ENCODE results near the gene GLTP. TPM values are rescaled to one million over a fixed set of nuclear protein-coding genes. Genes with fewer than 3 reads are reported as not detected.

Gene GLTP
- total and polyA plus RNA-seq, 12 donors, result 24.5 to 73.7 (median 37.5) TPM

DNA sequence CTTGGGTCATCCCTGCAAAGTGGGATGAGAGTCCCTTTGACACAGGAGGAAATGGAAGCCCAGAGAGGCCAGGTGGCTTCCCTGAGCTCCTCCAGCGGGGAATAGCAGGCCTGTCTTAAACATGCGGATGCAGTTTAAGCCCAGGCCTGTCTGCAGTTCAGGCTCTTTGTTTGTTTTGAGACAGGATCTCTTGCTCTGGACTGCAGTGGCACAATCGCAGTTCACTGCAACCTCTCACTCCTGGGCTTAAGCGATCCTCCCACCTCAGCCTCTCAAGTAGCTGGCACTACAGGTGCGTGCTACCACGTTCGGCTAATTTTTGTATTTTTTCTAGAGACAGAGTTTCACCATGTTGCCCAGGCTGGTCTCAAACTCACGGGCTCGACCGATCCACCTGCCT lies 50.7 kb downstream of the GLTP start:
- H3K9me3 ChIP-seq (replicated peaks in 1 of 3), result no peaks in the 10 kb centered on the region
- intact Hi-C loops (cut with DNase I), result no loop called here
- WGBS, 4 donors, result 80 to 95% (median 84%) methylated on average over 8 to 10 of the region's 10 CpGs
- no peaks in the 10 kb centered on the region for H3K27me3 ChIP-seq
- no peaks in the 10 kb centered on the region for H3K4me1 ChIP-seq (replicated peaks in 1 of 2)
- no peak overlapping the region for H3K27ac ChIP-seq
- TF ChIP-seq POLR2A (IDR thresholded peaks at IDR 0.05) (no peak), CTCF (IDR thresholded peaks at IDR 0.05) (no peak)
- H3K36me3 ChIP-seq (replicated peaks in 1 of 2), result no peaks in the 10 kb centered on the region
- DNase-seq, result no peak
- no peak overlapping the region for H3K4me3 ChIP-seq

DNA sequence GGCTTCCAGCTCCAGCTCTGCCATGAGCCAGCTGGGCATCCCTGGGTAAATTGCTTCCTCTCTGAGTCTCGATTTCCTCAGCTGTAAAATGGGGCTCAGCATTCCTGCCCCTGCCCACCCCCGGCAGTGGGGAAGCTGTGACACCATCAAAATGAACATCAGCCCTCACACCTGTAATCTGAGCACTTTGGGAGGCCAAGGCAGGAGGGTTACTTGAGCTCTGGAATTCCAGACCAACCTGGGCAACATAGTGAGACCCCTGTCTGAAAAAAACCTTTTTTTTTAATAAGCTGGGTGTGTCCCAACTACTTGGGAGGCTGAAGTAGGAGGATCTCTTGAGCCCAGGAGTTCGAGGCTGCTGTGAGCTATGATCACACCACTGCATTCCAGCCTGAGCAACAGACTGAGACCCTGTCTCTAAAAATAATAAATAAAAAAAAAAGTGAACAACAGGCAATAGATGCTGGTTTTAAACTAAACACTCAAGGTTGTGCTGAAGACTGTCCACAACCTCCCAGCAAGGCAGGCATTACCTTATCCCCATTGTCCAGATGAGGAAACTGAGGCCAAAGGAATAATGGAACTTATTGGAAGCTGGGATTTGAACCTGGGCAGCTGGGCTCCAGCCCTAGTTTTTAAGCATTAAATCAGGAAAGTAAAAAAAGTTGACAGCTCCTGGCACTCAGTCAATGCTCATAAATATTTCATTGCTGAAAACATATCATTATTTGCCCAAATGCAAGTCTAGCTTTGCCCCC lies 51.4 kb downstream of the GLTP start:
- 55 to 92% (median 64%) methylated on average over 2 to 3 of the region's 3 CpGs for WGBS, 4 donors
- Histone ChIP-seq H3K4me3 (no peak overlapping the region), H3K27ac (peak overlapping the region in 3 of 5 donors; percentile 10 to 83 (median 65)), H3K4me1 (replicated peaks in 1 of 2) (no peaks in the 10 kb centered on the region), H3K9me3 (replicated peaks in 1 of 3) (no peaks in the 10 kb centered on the region), H3K27me3 (no peaks in the 10 kb centered on the region), H3K36me3 (replicated peaks in 1 of 2) (no peaks in the 10 kb centered on the region)
- no peak for TF ChIP-seq POLR2A (IDR thresholded peaks at IDR 0.05)
- intact Hi-C loops (cut with DNase I), result no loop called here
- no peak for DNase-seq

- Histone ChIP-seq H3K36me3 (replicated peaks in 1 of 2) (no peaks in the 10 kb centered on the region), H3K27ac (peak overlapping the region in 3 of 5 donors; percentile 10 to 83 (median 65)), H3K4me3 (no peak overlapping the region), H3K9me3 (replicated peaks in 1 of 3) (no peaks in the 10 kb centered on the region), H3K27me3 (no peaks in the 10 kb centered on the region), H3K4me1 (replicated peaks in 1 of 2) (peaks cover 0 to 7% of the 10 kb centered on the region in 2 donors)
- WGBS, 4 donors, result 58 to 66% (median 64%) methylated on average over 7 to 19 of the region's 19 CpGs
- no peak for TF ChIP-seq CTCF (IDR thresholded peaks at IDR 0.05)
- no peak for TF ChIP-seq POLR2A (IDR thresholded peaks at IDR 0.05)
- intact Hi-C loops (cut with DNase I), result no loop called here
- DNase-seq, result peak; percentile 37 to 79 (median 65)
Observed at GRCh38 chr12:109827566-109828550, 52.5 kb downstream of the GLTP start.

DNA sequence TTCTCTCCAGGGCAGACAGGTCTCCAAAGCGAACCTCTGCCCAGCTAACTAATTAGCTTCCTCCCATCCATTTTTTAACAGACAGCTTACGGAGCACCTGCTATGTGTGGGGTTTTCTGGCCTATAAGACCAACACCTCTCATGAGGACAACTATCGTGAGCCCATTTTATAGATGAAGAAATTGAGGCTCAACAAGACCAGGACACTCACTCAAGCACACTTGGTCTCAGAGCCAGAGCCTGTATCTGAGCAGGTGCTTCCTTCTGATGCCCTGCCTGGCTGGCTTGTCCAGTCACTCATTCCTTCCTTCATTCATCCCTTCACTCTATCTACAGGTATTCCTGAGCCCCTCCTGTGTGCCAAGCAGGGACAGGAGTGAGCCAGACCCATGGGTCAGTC lies 53.3 kb downstream of the GLTP start:
- no peak for TF ChIP-seq CTCF (IDR thresholded peaks at IDR 0.05)
- Histone ChIP-seq H3K4me1 (replicated peaks in 1 of 2) (peaks cover 0 to 10% of the 10 kb centered on the region in 2 donors), H3K27me3 (no peaks in the 10 kb centered on the region), H3K4me3 (no peak overlapping the region), H3K9me3 (replicated peaks in 1 of 3) (no peaks in the 10 kb centered on the region), H3K36me3 (replicated peaks in 1 of 2) (no peaks in the 10 kb centered on the region), H3K27ac (no peak overlapping the region)
- intact Hi-C loops (cut with DNase I), result no loop called here
- 81 to 90% (median 88%) methylated on average over 3 of the region's 3 CpGs for WGBS, 4 donors
- DNase-seq, result no peak

Measured in adrenal gland (tissue), 12 donors.